ENCODE data around the gene SFMBT1. TPM values are rescaled to one million over a fixed set of nuclear protein-coding genes. Genes with fewer than 3 reads are reported as not detected.

SFMBT1 gene
- total and polyA plus RNA-seq, 2 of the 8 experiments (the other 6 are each of a cell fraction or from before 2014, with no cell fraction given) = 8.1 to 16.8 TPM

DNA sequence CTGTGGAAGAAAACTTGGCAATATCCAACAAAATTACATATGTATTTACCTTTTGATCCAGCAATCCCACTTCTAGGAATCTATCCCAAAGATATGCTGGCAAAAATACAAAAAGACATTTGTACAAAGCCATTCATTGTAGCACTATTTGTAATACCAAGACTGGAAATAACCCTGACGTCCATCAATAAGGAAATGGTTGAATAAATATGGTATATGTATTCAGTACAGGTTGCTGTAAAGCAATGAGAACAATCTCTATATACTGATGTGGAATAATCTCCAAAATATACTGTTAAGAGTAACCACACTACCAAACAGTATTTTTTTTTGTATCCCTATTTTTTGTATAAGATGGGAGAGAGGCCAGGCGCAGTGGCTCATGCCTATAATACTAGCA lies 83.7 kb downstream of the SFMBT1 start:
- no peak overlapping the region for H2BK120ac ChIP-seq (replicated peaks; ENCODE audit: low read depth, low read length)
- no peak overlapping the region for H3K18ac ChIP-seq (ENCODE audit: extremely low read depth, low read length)
- H3K36me3 ChIP-seq (ENCODE audit: control insufficient read depth in 2 of 4, insufficient read depth in 4 of 4, low read length in 3 of 4) = no peaks in the 10 kb centered on the region
- no peak overlapping the region for H3K23ac ChIP-seq (ENCODE audit: insufficient read length)
- H3K56ac ChIP-seq (replicated peaks; ENCODE audit: insufficient read length, low read depth, low read length) = no peak overlapping the region
- POLR2A ChIA-PET (ENCODE audit: partially characterized antibody) = no interaction called here
- H4K8ac ChIP-seq (ENCODE audit: extremely low read depth, insufficient read depth, low read length) = no peak overlapping the region
- CTCF ChIA-PET (ENCODE audit: partially characterized antibody) = no interaction called here
- H3K4me1 ChIP-seq (replicated peaks in 1 of 4; ENCODE audit: control insufficient read depth in 3 of 4, insufficient read depth in 4 of 4, low read length in 3 of 4) = no peaks in the 10 kb centered on the region
- no peak overlapping the region for H2AK5ac ChIP-seq (ENCODE audit: low read depth, low read length)
- H2BK5ac ChIP-seq (ENCODE audit: low read depth, low read length) = no peak overlapping the region
- no peak overlapping the region for H4K91ac ChIP-seq (replicated peaks; ENCODE audit: insufficient read length, low read length)
- DNase-seq (ENCODE audit: low read depth in 1 of 2, low spot score in 2 of 2) = no peak
- H2AFZ ChIP-seq (ENCODE audit: low read length) = no peak overlapping the region
- no peaks in the 10 kb centered on the region for H4K20me1 ChIP-seq (replicated peaks in 1 of 2; ENCODE audit: control insufficient read depth in 1 of 2, insufficient read depth in 2 of 2, low read length in 2 of 2)
- H3K79me2 ChIP-seq (ENCODE audit: control insufficient read depth in 1 of 2, insufficient read depth in 2 of 2, low read length in 2 of 2) = no peaks in the 10 kb centered on the region; a peak in 1 of 4 replicates
- H2BK20ac ChIP-seq (ENCODE audit: low read length) = no peak overlapping the region
- no peaks in the 10 kb centered on the region for H3K27me3 ChIP-seq (replicated peaks in 1 of 4; ENCODE audit: control insufficient read depth in 3 of 4, extremely low read depth in 1 of 4, insufficient read depth in 3 of 4, low read length in 3 of 4)
- 89% methylated on average over 2 of the region's 2 CpGs; no CpG with 5 or more reads in 1 of the 2 experiments for WGBS, 2 experiments (ENCODE audit: extremely low coverage in 1 of 2, insufficient coverage in 1 of 2, insufficient read length in 1 of 2, insufficient replicate concordance in 2 of 2, low coverage in 1 of 2, low lambda C conversion rate in 2 of 2, missing lambda C conversion rate in 1 of 2)
- no peak overlapping the region for H3K4ac ChIP-seq (replicated peaks; ENCODE audit: insufficient read length, low read depth, low read length)
- H3K27ac ChIP-seq (ENCODE audit: low read depth, low read length) = no peak overlapping the region
- no peak overlapping the region for H2BK15ac ChIP-seq (ENCODE audit: low read length)
- H3K79me1 ChIP-seq (ENCODE audit: low read depth, low read length) = no peaks in the 10 kb centered on the region
- no peak overlapping the region for H2BK12ac ChIP-seq (ENCODE audit: low read depth, low read length)
- no peak overlapping the region for H3K9ac ChIP-seq (replicated peaks in 1 of 4; ENCODE audit: extremely low read depth in 1 of 4, low read depth in 3 of 4, low read length in 3 of 4)
- H3K14ac ChIP-seq (ENCODE audit: insufficient read length) = no peak overlapping the region
- no peaks in the 10 kb centered on the region; a peak in 1 of 4 replicates for H3K9me3 ChIP-seq (ENCODE audit: insufficient read depth in 2 of 2, low read depth in 1 of 2, low read length in 1 of 2)
- no peak overlapping the region for H3K4me2 ChIP-seq (ENCODE audit: insufficient read depth in 1 of 2, low read depth in 2 of 2, low read length in 2 of 2)
- no peak overlapping the region for H4K5ac ChIP-seq (ENCODE audit: insufficient read length, low read depth, low read length)
- no peak overlapping the region for H3K4me3 ChIP-seq (ENCODE audit: extremely low read depth in 1 of 4, insufficient read depth in 2 of 4, low read depth in 3 of 4, low read length in 4 of 4)
- FAIRE-seq = no peak
- no peaks in the 10 kb centered on the region for H3K23me2 ChIP-seq (ENCODE audit: low read depth, low read length)
- TF ChIP-seq CHD2 (IDR thresholded peaks at IDR 0.05; ENCODE audit: low read length) (no peak), NRF1 (IDR thresholded peaks at IDR 0.05; ENCODE audit: low read depth, low read length) (no peak), YY1 (IDR thresholded peaks at IDR 0.05; ENCODE audit: low read depth, low read length) (no peak), CBX8 (IDR thresholded peaks at IDR 0.05; ENCODE audit: borderline replicate concordance, low read depth, low read length) (no peak), RNF2 (IDR thresholded peaks at IDR 0.05; ENCODE audit: borderline replicate concordance, low read depth, low read length, missing control alignments, poor library complexity, severe bottlenecking) (no peak), POLR2AphosphoS5 (IDR thresholded peaks at IDR 0.05; ENCODE audit: low read depth, low read length) (no peak), TEAD4 (IDR thresholded peaks at IDR 0.05; ENCODE audit: low read depth, low read length) (no peak), TAF7 (optimal IDR thresholded peaks at IDR 0.05; ENCODE audit: borderline replicate concordance, low read depth, low read length) (no peak), KDM1A (IDR thresholded peaks at IDR 0.05; ENCODE audit: borderline replicate concordance, low read length) (no peak), NANOG (IDR thresholded peaks at IDR 0.05; ENCODE audit: insufficient read depth, low read depth, low read length, poor library complexity, severe bottlenecking) (no peak), HDAC6 (IDR thresholded peaks at IDR 0.05; ENCODE audit: low read depth, low read length) (no peak)
- TF ChIP-seq, protein P1, sequence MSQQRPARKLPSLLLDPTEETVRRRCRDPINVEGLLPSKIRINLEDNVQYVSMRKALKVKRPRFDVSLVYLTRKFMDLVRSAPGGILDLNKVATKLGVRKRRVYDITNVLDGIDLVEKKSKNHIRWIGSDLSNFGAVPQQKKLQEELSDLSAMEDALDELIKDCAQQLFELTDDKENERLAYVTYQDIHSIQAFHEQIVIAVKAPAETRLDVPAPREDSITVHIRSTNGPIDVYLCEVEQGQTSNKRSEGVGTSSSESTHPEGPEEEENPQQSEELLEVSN (IDR thresholded peaks at IDR 0.05) = no peak
- TF ChIP-seq, protein P2, sequence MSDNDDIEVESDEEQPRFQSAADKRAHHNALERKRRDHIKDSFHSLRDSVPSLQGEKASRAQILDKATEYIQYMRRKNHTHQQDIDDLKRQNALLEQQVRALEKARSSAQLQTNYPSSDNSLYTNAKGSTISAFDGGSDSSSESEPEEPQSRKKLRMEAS (IDR thresholded peaks at IDR 0.05) = no peak
